H1 (cell line): ENCODE measurements around the gene C8B. TPM values are rescaled to one million over a fixed set of nuclear protein-coding genes. Genes with fewer than 3 reads are reported as not detected.

Experiments
- CTCF ChIA-PET: fragments of 300-600 bp; sonication (Branson Sonifier 250); formaldehyde crosslinking; loops from one replicate; lab custom pipeline; 2021; ENCODE audit not compliant: partially characterized antibody; lab: Charles Lee
- POLR2A ChIA-PET: fragments of 300-600 bp; sonication (Branson Sonifier 250); formaldehyde crosslinking; loops from one replicate; lab custom pipeline; 2021; ENCODE audit warnings: inconsistent platforms; ENCODE audit not compliant: partially characterized antibody; lab: Charles Lee
- DNase-seq, 2 experiments: peaks; one replicate each; pipeline versions ENCODE4 v3.0.0 to v3.0.0-alpha.2; 2010 to 2022; ENCODE audit warnings: low spot score in 2 of 2, low read depth in 1 of 2, mixed read lengths in 1 of 2
- FAIRE-seq: peaks from 2 replicates; lab custom pipeline; 2011; peaks lifted over from hg19 to GRCh38; lab: Jason Lieb, UNC
- H2AFZ ChIP-seq: 2 replicates; pipeline ENCODE4 v1.8.1; 2012; ENCODE audit warnings: low read length, inconsistent platforms
- H2AK5ac ChIP-seq: 2 replicates; pipeline ENCODE4 v1.6.1; 2013; ENCODE audit warnings: low read depth, low read length
- H2BK120ac ChIP-seq: replicated peaks from 2 replicates; pipeline ENCODE3; 2013; ENCODE audit warnings: low read depth, low read length, inconsistent platforms
- H2BK12ac ChIP-seq: 2 replicates; pipeline ENCODE4 v1.6.1; 2013; ENCODE audit warnings: low read depth, low read length
- H2BK15ac ChIP-seq: 2 replicates; pipeline ENCODE4 v1.6.1; 2013; ENCODE audit warnings: low read length
- H2BK20ac ChIP-seq: 2 replicates; pipeline ENCODE4 v1.6.1; 2013; ENCODE audit warnings: low read length
- H2BK5ac ChIP-seq: 2 replicates; pipeline ENCODE4 v1.6.1; 2013; ENCODE audit warnings: low read depth, low read length
- H3K14ac ChIP-seq: 2 replicates; pipeline ENCODE4 v1.6.1; 2013; ENCODE audit warnings: inconsistent platforms; ENCODE audit not compliant: insufficient read length
- H3K18ac ChIP-seq: 2 replicates; pipeline ENCODE4 v1.6.1; 2013; ENCODE audit warnings: low read length; ENCODE audit errors: extremely low read depth
- H3K23ac ChIP-seq: 2 replicates; pipeline ENCODE4 v1.6.1; 2013; ENCODE audit warnings: inconsistent platforms; ENCODE audit not compliant: insufficient read length
- H3K23me2 ChIP-seq: 2 replicates; pipeline ENCODE4 v1.6.1; 2013; ENCODE audit warnings: low read depth, low read length
- H3K27ac ChIP-seq: 2 replicates; pipeline ENCODE4 v1.6.1; 2011; ENCODE audit warnings: low read depth, low read length, inconsistent platforms
- H3K27me3 ChIP-seq, 4 experiments: replicated peaks in 1 of 4; 1 replicate in 1 of 4; 2 replicates in 3 of 4; pipeline versions ENCODE4 v1.6.1 to v1.8.1; 2011 to 2013; ENCODE audit warnings: low read length in 3 of 4, mild to moderate bottlenecking in 3 of 4, inconsistent platforms in 2 of 4, mixed read lengths in 2 of 4, moderate library complexity in 1 of 4; ENCODE audit not compliant: control insufficient read depth in 3 of 4, insufficient read depth in 3 of 4; ENCODE audit errors: extremely low read depth in 1 of 4
- H3K36me3 ChIP-seq, 4 experiments: 2 replicates each; pipeline versions ENCODE4 v1.6.1 to v1.8.1; 2011 to 2013; ENCODE audit warnings: mild to moderate bottlenecking in 4 of 4, low read length in 3 of 4, moderate library complexity in 2 of 4, control low read depth in 1 of 4, inconsistent platforms in 1 of 4; ENCODE audit not compliant: insufficient read depth in 4 of 4, control insufficient read depth in 2 of 4
- H3K4ac ChIP-seq: replicated peaks from 2 replicates; pipeline ENCODE3; 2013; ENCODE audit warnings: low read length, low read depth, mixed read lengths, inconsistent platforms; ENCODE audit not compliant: insufficient read length
- H3K4me1 ChIP-seq, 4 experiments: replicated peaks in 1 of 4; 1 replicate in 1 of 4; 2 replicates in 3 of 4; pipeline versions ENCODE4 v1.6.1 to v1.8.1; 2011 to 2013; ENCODE audit warnings: low read length in 3 of 4, inconsistent platforms in 2 of 4, mixed read lengths in 1 of 4; ENCODE audit not compliant: insufficient read depth in 4 of 4, control insufficient read depth in 3 of 4
- H3K4me2 ChIP-seq, 2 experiments: 2 replicates each; pipeline versions ENCODE4 v1.6.1 to v1.8.1; 2011 to 2013; ENCODE audit warnings: low read depth in 2 of 2, low read length in 2 of 2, control low read depth in 1 of 2, inconsistent platforms in 1 of 2, mild to moderate bottlenecking in 1 of 2; ENCODE audit not compliant: insufficient read depth in 1 of 2
- H3K4me3 ChIP-seq, 4 experiments: fragments of 200-600, 300-600 bp in 1 of 4; sonication (generic), shearing (Covaris generic), sonication (Bioruptor Twin) in 1 of 4; 2 replicates each; pipeline versions ENCODE4 v1.5.1 to v1.8.1; 2011 to 2016; ENCODE audit warnings: low read length in 4 of 4, low read depth in 3 of 4, control low read depth in 2 of 4, inconsistent platforms in 2 of 4, mild to moderate bottlenecking in 2 of 4, mixed read lengths in 1 of 4, moderate library complexity in 1 of 4; ENCODE audit not compliant: insufficient read depth in 2 of 4; ENCODE audit errors: extremely low read depth in 1 of 4
- H3K56ac ChIP-seq: replicated peaks from 2 replicates; pipeline ENCODE3; 2013; ENCODE audit warnings: low read depth, mild to moderate bottlenecking, mixed read lengths, low read length, inconsistent platforms; ENCODE audit not compliant: insufficient read length
- H3K79me1 ChIP-seq: 2 replicates; pipeline ENCODE4 v1.6.1; 2013; ENCODE audit warnings: low read depth, low read length, control low read depth
- H3K79me2 ChIP-seq, 2 experiments: 2 replicates each; pipeline versions ENCODE4 v1.6.1 to v1.8.1; 2012 to 2013; ENCODE audit warnings: low read length in 2 of 2, mild to moderate bottlenecking in 2 of 2, inconsistent platforms in 1 of 2; ENCODE audit not compliant: insufficient read depth in 2 of 2, control insufficient read depth in 1 of 2
- H3K9ac ChIP-seq, 4 experiments: replicated peaks in 1 of 4; 1 replicate in 1 of 4; 2 replicates in 3 of 4; pipeline versions ENCODE4 v1.6.1 to v1.8.1; 2011 to 2013; ENCODE audit warnings: low read depth in 3 of 4, low read length in 3 of 4, control low read depth in 2 of 4, mild to moderate bottlenecking in 2 of 4, moderate library complexity in 2 of 4, inconsistent platforms in 1 of 4; ENCODE audit errors: extremely low read depth in 1 of 4
- H3K9me3 ChIP-seq, 2 experiments: 2 replicates each; pipeline versions ENCODE4 v1.6.1 to v1.8.1; 2012 to 2013; ENCODE audit warnings: mild to moderate bottlenecking in 2 of 2, moderate library complexity in 2 of 2, control low read depth in 1 of 2, inconsistent platforms in 1 of 2, low read depth in 1 of 2, low read length in 1 of 2, mixed read lengths in 1 of 2; ENCODE audit not compliant: insufficient read depth in 2 of 2
- H4K20me1 ChIP-seq, 2 experiments: replicated peaks in 1 of 2; 2 replicates each; pipeline versions ENCODE3 to v1.8.1; 2011 to 2013; ENCODE audit warnings: inconsistent platforms in 2 of 2, low read length in 2 of 2, mild to moderate bottlenecking in 1 of 2; ENCODE audit not compliant: insufficient read depth in 2 of 2, control insufficient read depth in 1 of 2
- H4K5ac ChIP-seq: 2 replicates; pipeline ENCODE4 v1.6.1; 2013; ENCODE audit warnings: low read length, low read depth, mixed read lengths, inconsistent platforms; ENCODE audit not compliant: insufficient read length
- H4K8ac ChIP-seq: 2 replicates; pipeline ENCODE4 v1.8.0; 2013; ENCODE audit warnings: mild to moderate bottlenecking, moderate library complexity, low read length, inconsistent platforms; ENCODE audit not compliant: insufficient read depth; ENCODE audit errors: extremely low read depth
- H4K91ac ChIP-seq: replicated peaks from 2 replicates; pipeline ENCODE3; 2013; ENCODE audit warnings: low read length, mixed read lengths, inconsistent platforms; ENCODE audit not compliant: insufficient read length
- BACH1 ChIP-seq: IDR thresholded peaks from 2 replicates; pipeline ENCODE4 v1.6.1; 2012; ENCODE audit warnings: low read length, improper control_type of control experiment
- CBX8 ChIP-seq: fragments of 300-800, 300-1000 bp; sonication (generic); IDR thresholded peaks from 2 replicates; pipeline ENCODE4 v1.7.1; 2016; ENCODE audit warnings: low read depth, low read length, borderline replicate concordance
- EP300 ChIP-seq, 2 experiments: IDR thresholded peaks; 1 replicate in 1 of 2; 2 replicates in 1 of 2; pipeline ENCODE4 v1.6.1; 2011 to 2012; ENCODE audit warnings: low read depth in 2 of 2, low read length in 2 of 2, mild to moderate bottlenecking in 2 of 2, borderline replicate concordance in 1 of 2, inconsistent platforms in 1 of 2, moderate library complexity in 1 of 2
- GABPA ChIP-seq: IDR thresholded peaks from 2 replicates; pipeline ENCODE4 v1.6.1; 2011; ENCODE audit warnings: mild to moderate bottlenecking, low read length, moderate library complexity, borderline replicate concordance; ENCODE audit not compliant: insufficient read depth
- GTF2F1 ChIP-seq: IDR thresholded peaks from 2 replicates; pipeline ENCODE4 v1.6.1; 2012; ENCODE audit warnings: low read depth, low read length, improper control_type of control experiment, borderline replicate concordance
- HDAC6 ChIP-seq: IDR thresholded peaks from one replicate; pipeline ENCODE4 v1.7.1; 2012; ENCODE audit warnings: low read depth, mild to moderate bottlenecking, inconsistent platforms, low read length, moderate library complexity
- PHF8 ChIP-seq: fragments of 200-600 bp; sonication (generic); conservative IDR thresholded peaks from 2 replicates; pipeline ENCODE4 v1.7.1; 2012; ENCODE audit warnings: low read depth, mild to moderate bottlenecking, inconsistent platforms, low read length, moderate library complexity
- SIX5 ChIP-seq: IDR thresholded peaks from 2 replicates; pipeline ENCODE4 v1.6.1; 2011; ENCODE audit warnings: mild to moderate bottlenecking, low read depth, low read length
- SP1 ChIP-seq: IDR thresholded peaks from 2 replicates; pipeline ENCODE4 v1.6.1; 2011; ENCODE audit warnings: low read depth, low read length
- SP4 ChIP-seq: IDR thresholded peaks from 2 replicates; pipeline ENCODE4 v1.6.1; 2012; ENCODE audit warnings: low read length, inconsistent platforms
- WGBS, 2 experiments: shearing (Covaris generic) in 1 of 2; methylation state at CpG; one replicate each; pipeline versions ENCODE4 v1.1.6 to v1.1.7; 2013 to 2015; ENCODE audit warnings: low lambda C conversion rate in 2 of 2, mixed read lengths in 2 of 2, inconsistent platforms in 1 of 2, low coverage in 1 of 2, missing lambda C conversion rate in 1 of 2; ENCODE audit not compliant: insufficient replicate concordance in 2 of 2, insufficient coverage in 1 of 2, insufficient read length in 1 of 2; ENCODE audit errors: extremely low coverage in 1 of 2, missing lambda C conversion rate in 1 of 2; 5-methylcytosine and 5-hydroxymethylcytosine counted together
- polyA plus RNA-seq, 7 experiments: library from polyadenylated mRNA; depleted of rRNA in 3 of 7; stranded (reverse) in 5 of 7; unstranded in 2 of 7; fragments of >200 nt in 5 of 7; fragments of 200-250 nt in 2 of 7; gene quantifications; 1 replicate in 5 of 7; 2 replicates in 1 of 7; 4 replicates in 1 of 7; pipeline versions ENCODE4 v1.2.1 to v1.2.3, GENCODE V29; 2011 to 2013; ENCODE audit warnings: missing spikeins in 2 of 7, mixed read lengths in 2 of 7
- total RNA-seq: library from RNA; stranded (reverse); fragmentation: NEBNext Ultra II Directional; extraction: Animal tissue kit (Norgen Biotek cat#: 25700); gene quantifications from 2 replicates; pipeline ENCODE4 v1.2.1, GENCODE V29; 2021

The C8B gene
- total and polyA plus RNA-seq, 2 of the 8 experiments (the other 6 are each of a cell fraction or from before 2014, with no cell fraction given) = not detected

DNA sequence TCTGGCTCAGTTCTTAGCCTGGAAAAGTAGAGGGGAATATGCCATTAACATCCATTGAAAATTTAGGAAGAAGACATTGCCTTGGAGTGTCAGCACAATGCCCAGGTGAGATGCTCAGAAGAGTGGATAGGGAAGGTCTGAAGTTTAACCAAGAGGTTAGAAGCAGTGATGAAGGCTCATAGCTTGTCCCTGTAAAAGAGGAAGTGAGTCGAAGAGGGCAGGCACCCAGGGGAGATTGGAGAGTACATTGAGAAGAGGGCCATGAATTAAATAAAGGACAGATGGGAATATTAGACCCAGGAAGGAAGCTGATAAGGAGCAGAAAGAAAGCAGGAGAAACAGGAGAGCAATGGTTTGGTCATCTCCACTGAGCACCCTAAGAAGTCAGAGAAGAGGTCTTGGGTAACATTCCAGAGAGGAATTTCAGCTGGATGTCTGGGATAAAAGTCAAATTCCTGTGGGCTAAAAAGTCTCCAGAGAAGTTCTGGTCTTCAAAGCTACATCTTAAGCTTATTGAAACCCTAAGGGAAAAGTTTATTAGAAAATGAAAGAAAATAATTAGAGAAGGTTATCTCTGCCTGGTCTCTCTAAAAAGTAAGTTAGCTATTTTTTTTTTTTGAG is 17.3 kb downstream of the C8B start:
- 89% methylated on average over 1 of the region's 1 CpG; no CpG with 5 or more reads in 1 of the 2 experiments for WGBS, 2 experiments

More for the DNA sequence above, 17.3 kb downstream of the C8B start:
- Histone ChIP-seq H3K9ac (no peak overlapping the region), H2BK120ac (no peak overlapping the region), H4K91ac (no peak overlapping the region), H4K5ac (no peak overlapping the region), H2BK12ac (no peak overlapping the region), H3K9me3 (no peaks in the 10 kb centered on the region), H3K4ac (no peak overlapping the region), H2BK20ac (no peak overlapping the region), H3K23ac (no peak overlapping the region), H3K4me3 (no peak overlapping the region), H3K56ac (no peak overlapping the region), H3K4me1 (no peaks in the 10 kb centered on the region), H3K36me3 (no peaks in the 10 kb centered on the region; a peak in 1 of 8 replicates), H2BK15ac (no peak overlapping the region), H3K27ac (no peak overlapping the region), H3K18ac (no peak overlapping the region), H2AFZ (no peak overlapping the region), H3K23me2 (no peaks in the 10 kb centered on the region), H2AK5ac (no peak overlapping the region), H2BK5ac (no peak overlapping the region), H3K27me3 (no peaks in the 10 kb centered on the region), H4K8ac (no peak overlapping the region), H3K79me2 (no peaks in the 10 kb centered on the region), H3K4me2 (no peak overlapping the region), H3K79me1 (no peaks in the 10 kb centered on the region), H4K20me1 (no peaks in the 10 kb centered on the region), H3K14ac (no peak overlapping the region)
- ChIA-PET POLR2A (interaction anchor here (1.1 kb wide), 1 partner anchor 9 kb away, joined by 3 read pairs; no protein-coding TSS in a partner anchor), CTCF (interaction anchor here (0.6 to 1.5 kb wide), 3 partner anchors 20 to 178 kb away, joined by 3 to 6 read pairs (median 3); no protein-coding TSS in a partner anchor)
- DNase-seq (no peak), FAIRE-seq (no peak)
- no peak for TF ChIP-seq SIX5
- TF ChIP-seq CBX8 = no peak
- TF ChIP-seq EP300 (IDR thresholded peaks at IDR 0.05; ENCODE audit: borderline replicate concordance in 1 of 2, low read depth in 2 of 2, low read length in 2 of 2) = no peak
- no peak for TF ChIP-seq PHF8
- no peak for TF ChIP-seq HDAC6
- no peak for TF ChIP-seq BACH1
- no peak for TF ChIP-seq GABPA
- TF ChIP-seq SP4 = no peak
- TF ChIP-seq SP1 = no peak
- no peak for TF ChIP-seq GTF2F1
